Skeletal muscle cell (primary cell): ENCODE measurements around the gene ABCC5.
A peak's percentile ranks its signal among the peaks of the same experiment; 100 is the strongest.
"Not testable (repeated sequence)": the region's sequence is repeated elsewhere in the genome, so short reads cannot be mapped to it uniquely, and the experiment has no call there.

Source experiments
- DNase-seq: peaks from one replicate; pipeline ENCODE4 v3.0.0-alpha.2; 2010; ENCODE audit warnings: low read depth
- H3K4me3 ChIP-seq: 2 replicates; pipeline ENCODE4 v1.5.1; 2011; ENCODE audit warnings: low read depth, mild to moderate bottlenecking, control low read depth, low read length, moderate library complexity

Gene ABCC5

DNA sequence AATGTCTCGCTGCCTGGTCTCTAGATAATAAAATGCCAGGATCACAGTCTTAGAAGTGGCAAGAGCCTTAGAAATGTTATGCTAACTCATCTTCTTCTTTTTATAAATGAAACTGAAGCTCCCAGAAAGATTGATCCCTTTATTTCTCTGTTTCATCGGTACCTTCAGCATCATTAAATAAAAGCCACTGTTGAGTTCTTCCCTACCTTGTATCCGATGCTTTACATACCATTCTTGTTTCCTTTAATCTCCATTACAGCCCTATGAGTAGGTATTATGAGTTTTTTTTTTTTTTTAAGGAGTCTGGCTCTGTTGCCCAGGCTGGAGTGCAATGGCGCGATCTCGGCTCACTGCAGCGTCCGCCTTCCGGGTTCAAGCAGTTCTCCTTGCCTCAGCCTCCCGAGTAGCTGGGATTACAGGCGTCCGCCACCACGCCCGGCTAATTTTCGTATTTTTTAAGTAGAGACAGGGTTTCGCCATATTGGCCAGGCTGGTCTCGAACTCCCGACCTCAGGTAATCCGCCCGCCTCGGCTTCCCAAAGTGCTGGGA lies 815 bp upstream of the ABCC5 start:
- DNase-seq: no peak
- H3K4me3 ChIP-seq: peak overlapping the region; percentile 95

DNA sequence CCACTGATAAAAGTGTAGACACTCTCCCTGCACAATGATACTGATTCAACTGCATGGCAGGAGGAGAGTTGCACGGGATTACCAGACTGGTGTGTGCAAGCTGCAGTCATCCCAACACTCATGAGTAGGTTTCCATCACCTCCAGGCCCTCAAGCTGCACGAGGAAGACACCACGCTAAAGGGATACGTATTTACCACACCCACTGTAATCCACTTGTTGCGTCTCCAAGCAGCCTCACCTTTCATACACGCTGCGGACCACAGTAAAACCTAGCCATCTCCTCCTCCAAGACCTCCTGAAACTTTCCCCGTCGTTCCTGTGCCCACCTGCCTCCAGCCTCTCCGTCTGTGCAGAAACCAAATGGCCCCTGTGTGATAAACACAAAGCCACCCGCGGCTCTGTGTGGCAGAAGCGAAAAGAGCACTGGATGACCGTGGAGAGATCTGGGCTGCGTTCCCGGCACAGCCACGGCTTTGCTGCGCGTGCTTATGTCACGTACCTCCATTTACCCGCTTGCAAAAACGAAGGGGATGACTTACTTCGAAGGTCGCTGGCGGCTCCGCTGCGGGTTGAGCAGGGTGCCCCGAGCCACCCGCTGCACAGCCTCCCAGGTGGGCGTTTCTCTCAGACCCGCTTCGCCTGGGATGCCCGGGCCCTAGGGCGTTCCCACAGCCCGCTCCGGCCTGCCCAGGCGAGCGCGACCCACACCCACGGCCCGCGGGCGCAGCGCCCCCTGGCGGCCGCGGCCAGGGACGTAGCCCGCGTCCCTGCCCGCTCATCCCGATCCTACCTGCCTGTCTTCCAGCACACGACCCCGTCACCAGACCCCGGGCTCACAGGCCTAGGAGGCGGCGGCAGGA lies 643 bp downstream of the ABCC5 start:
- peak overlapping the region; percentile 95 for H3K4me3 ChIP-seq
- DNase-seq: no peak

DNA sequence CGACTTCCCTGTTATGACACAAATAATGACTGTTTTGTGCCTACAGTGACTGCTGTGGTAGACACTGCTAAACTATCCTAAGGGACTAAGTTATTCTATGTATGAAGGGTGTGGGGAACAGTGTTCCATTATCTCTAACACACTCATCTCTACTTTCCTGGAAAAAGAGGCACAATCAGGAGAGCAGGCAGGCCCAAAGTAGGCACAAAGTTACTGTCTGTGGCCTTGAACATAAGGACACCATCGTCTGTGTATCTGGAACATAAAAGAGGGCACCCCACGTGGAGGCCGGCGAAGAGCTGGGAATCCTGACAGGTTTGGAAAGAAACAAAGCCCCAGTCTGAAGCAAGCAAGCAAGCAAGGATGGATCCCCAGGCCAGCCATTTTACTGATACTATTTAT lies 1.5 kb downstream of the ABCC5 start:
- no peak for DNase-seq
- H3K4me3 ChIP-seq: no peak overlapping the region

DNA sequence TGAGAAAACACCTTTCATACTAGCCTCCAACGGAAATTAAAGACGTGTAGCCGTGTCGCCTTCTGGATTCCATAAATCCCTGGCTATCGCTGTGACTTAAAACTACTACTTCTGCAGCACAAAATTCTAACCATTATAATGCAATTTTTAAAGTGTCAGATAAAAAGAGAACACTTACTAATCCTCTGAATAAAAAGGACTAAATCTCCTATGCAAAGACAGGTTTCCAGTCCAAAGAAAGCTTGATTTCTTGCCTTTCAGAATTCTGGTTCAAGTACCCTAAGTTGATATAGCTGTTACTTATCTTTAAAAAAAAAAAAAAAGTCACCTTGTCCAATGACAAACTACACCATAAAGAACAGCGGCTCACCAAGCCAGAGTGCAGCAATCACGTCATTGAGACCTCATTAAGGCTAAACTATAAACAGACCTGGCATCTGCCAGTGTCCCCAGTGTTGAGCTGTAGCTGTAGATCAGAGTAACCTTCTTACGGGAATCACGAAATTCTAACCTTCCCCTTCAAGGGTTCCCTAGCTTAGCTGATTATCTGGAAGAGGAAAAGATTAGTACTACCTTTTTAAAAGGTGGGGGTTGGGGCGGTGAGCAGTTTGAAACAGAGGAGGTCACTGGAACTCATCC lies 2.2 kb downstream of the ABCC5 start:
- DNase-seq: no peak
- no peak overlapping the region for H3K4me3 ChIP-seq

DNA sequence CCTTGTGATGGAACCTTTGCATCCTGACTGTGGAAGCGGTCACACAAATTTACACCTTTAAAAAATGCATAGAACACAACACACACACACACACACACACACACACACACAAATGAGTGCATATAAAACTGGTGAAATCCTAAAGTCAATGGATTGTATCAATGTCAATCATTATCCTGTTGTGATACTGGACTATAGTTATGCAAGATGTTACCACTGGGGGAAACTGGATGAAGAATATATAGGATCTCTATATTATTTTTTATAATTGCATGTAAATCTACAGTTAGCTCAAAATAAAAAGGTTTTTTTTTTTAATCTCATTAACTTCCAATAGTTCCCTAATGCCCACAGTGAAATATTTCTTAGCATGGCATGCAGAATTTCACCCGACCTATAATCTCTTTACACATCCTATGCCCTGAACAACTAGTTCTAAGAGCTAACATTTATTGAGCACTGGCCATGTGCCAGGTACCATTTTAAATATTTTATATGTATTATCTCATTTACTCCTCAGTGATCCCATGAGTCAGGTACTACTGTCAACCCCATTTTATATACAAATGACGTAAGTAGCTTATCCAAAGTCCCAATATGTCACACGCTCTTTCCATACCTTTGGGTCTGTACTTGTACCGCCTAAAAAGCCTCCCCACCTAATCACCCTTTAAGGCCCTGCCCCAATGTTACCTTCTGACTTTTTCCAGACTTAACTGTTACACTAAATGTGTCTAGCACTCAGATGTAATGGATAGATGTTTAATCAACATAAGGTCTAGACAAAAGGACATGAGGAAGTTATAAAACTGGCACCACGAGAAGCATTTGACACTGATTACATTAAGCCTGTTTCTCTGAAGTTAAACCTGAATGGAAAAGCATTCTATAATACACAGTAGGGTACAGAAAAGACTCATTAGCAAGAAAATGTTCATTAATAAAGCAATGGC lies 5.5 kb downstream of the ABCC5 start:
- DNase-seq: no peak
- H3K4me3 ChIP-seq: no peak overlapping the region

DNA sequence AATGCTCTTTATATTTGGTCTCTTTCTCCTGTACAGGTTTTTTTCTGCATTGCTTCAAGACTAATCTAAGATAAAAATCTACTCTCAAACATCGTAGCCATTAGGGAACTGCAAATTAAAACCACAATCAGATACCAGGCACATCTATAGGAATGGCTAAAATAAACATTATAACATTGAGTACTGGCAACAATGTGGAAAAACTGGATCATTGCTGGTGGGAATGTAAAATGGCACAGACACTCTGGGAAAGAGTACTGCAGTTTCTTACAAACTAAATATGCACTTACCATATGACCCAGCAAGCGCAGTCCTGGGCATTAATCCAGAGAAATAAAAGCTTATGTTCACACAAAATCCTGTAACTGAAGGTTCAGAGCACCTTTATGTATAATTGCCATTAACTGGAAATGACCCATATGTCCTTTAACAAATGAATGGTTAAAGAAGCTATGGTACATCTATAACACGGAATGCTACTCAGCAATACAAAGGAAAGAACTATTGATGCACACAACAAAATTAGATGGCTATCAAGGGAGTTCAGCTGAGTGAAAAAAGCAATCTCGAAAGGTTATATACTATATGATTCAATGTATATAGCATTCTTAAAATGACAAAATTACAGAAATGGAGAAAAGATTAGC lies 6.3 kb downstream of the ABCC5 start:
- H3K4me3 ChIP-seq: no peak overlapping the region
- no peak for DNase-seq

DNA sequence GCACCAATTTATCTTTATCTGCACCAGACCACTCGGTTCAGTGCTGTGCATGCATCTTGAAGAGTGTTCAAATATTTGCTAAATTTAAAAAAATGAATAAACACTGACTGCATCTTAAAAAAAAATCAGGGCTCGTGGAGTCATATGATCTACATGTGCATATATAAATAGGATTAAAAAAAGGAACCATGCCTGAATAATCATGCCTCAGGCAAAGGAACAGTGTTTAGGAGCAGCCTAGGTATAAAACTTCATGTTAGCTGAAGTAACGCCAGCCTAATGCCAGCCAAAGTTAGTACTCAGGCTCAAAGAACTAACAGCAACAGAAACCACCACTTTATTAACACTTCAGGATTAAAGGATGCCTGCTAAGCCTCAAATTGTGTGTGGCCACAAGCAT lies 9.5 kb downstream of the ABCC5 start:
- no peak overlapping the region for H3K4me3 ChIP-seq
- DNase-seq: no peak

DNA sequence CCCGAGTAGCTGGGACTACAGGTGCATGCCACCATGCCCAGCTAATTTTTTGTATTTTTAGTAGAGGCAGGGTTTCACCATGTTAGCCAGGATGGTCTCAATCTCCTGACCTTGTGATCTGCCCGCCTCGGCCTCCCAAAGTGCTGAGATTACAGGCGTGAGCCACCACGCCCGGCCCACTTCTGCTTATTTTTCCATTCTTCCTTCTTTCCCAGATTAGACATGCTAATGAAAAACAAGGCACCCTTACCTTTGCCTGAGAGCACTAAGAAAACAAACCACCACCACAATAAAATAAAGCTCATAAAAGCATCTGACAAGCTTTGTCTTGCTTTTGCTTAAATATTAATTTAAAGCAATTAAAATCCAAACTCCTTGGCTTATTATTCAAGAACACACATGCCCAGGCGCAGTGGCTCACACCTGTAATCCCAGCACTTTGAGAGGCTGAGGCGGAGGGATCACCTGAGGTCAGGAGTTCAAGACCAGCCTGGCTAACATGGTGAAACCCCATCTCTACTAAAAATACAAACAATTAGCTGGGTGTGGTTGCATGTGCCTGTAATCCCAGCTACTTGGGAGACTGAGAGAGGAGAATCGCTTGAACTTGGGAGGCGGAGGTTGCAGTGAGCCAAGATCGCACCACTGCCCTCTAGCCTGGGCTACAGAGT lies 10.4 kb downstream of the ABCC5 start:
- not testable (repeated sequence) for DNase-seq, H3K4me3 ChIP-seq

DNA sequence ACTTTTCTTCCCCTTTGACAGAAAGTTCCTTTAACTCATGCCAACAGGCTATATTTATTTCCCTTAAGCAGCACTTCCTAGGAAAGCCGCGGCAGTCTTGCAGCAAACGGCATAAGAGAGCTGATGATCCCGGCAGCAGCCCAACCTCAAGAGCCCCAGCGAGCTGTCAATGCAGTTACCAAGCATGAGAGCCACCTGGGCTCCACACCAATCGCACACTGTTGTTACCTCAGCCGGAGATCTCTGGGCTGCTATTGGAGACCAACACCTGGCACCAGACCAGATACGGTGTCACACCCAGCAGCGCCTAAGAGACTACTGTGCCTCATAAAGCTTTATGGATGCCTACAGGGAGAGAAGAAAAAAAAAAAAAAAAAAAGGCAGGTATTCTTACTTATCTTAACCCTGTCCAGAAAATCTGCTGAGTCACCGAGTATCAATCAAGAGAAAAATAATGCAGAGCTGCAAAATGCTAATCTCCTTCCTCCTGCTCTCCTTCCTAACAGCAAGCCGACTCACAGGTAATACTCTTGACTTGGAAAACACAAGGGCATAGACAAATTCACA lies 11.7 kb downstream of the ABCC5 start:
- H3K4me3 ChIP-seq: no peak overlapping the region
- no peak for DNase-seq

DNA sequence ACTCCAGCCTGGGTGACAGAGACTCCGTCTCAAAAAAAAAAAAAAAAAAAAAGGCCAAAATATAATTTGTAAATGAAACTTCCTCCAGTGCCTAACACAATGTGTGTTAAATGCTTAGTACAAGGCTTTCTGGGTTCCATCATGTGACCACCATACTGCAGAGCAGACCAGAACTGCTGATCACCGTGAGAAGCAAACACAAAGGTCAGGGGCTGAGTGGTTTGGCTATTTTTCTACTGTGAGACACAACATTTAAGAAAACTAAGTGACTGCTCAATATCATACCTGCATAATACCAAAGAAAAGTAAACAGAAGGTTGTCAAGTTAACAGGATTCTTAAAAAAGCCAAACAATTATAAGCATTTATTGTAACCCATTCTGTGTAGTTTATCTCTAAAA lies 13.2 kb downstream of the ABCC5 start:
- H3K4me3 ChIP-seq: no peak overlapping the region
- DNase-seq: no peak

DNA sequence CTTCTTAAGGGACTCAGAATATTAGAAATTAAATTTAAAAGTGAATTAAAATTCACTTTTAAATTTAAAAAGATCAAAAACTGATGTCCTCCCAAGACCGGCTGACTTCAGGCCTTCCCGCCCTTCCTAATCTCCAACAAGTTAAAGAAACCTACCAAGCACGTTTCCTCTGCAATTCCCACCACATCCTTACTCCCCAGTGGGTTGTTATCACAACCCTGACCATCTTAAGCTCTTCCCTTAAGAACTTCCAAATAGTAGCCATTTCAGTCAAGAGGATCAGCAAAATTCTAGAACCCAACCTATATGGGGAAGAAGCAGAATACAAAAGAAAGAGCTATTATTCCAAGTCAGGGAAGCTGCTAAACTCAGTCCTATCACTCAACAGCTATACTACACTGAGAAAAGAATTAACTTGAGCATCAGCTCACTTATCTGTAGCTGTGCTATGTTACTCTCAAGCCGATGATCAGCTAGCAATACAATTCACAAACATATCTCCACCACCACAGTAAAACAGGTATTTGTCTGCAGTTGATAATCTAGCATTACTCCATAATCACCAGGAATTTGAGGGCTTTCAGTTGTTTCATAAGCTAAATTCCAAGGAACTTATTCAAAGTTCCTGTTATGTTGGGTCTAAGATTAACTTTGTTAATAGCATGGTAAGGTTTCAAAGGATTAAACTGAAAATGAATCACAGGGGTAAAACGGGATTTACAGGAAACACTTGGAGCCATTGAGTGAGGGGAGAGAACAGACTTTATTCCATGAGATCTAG lies 14.3 kb downstream of the ABCC5 start:
- no peak overlapping the region for H3K4me3 ChIP-seq
- DNase-seq: no peak

DNA sequence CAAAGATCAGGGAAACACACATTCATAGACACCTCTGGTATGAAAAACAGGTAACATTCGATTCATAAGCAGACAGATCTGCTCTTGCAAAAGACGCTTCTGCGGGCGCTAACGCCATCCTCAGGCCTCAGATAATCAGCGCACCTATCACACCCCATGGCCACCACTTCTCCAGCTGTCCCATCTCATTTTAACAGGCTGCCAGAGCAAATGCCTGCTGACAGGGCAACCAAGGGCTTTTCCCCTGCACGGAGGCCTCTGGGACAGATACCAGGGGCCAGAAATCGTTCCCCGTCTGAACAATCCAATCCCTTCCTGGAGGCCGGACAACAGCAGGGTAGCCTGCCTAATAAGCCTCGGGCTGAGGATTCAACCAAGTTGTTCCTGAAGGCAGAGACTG lies 15.2 kb downstream of the ABCC5 start:
- H3K4me3 ChIP-seq: no peak overlapping the region
- no peak for DNase-seq

DNA sequence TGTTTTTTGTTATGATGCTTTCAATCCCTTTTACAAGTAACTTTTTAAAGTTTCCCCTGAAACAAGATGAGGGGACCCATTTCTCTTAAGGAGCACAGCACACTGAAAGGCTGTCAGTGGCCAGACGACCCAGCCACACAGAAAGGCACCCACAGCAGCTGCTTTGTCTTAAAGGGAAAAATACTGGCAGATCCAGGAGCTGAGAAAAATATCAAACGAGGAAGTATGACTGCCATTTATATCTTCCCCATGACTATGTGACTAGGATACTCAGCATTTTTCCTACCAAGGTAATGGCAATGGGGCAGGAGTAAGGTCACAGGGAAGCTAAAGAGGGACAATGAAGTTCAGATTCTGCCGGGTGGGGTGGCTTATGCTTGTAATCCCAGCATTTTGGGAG lies 15.9 kb downstream of the ABCC5 start:
- H3K4me3 ChIP-seq: no peak overlapping the region
- no peak for DNase-seq

DNA sequence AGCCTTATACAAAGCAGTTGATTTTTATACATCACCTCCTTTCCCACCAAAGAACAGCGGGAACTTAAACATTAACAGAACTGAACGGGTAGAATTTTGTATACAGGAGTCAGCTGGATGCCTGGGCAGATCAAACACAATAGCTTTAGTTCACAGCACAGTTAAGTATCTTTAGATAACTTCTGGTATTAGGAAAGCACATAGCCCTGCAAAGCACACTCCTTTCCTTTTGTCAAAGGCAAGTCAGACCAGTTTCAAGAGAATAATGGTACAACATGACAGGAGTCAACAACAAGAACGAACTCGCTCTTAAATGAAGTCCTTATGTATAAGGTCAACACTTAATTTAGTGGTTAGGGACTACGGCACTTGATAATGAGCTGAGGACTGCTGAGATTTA lies 26.3 kb downstream of the ABCC5 start:
- H3K4me3 ChIP-seq: no peak overlapping the region
- no peak for DNase-seq

DNA sequence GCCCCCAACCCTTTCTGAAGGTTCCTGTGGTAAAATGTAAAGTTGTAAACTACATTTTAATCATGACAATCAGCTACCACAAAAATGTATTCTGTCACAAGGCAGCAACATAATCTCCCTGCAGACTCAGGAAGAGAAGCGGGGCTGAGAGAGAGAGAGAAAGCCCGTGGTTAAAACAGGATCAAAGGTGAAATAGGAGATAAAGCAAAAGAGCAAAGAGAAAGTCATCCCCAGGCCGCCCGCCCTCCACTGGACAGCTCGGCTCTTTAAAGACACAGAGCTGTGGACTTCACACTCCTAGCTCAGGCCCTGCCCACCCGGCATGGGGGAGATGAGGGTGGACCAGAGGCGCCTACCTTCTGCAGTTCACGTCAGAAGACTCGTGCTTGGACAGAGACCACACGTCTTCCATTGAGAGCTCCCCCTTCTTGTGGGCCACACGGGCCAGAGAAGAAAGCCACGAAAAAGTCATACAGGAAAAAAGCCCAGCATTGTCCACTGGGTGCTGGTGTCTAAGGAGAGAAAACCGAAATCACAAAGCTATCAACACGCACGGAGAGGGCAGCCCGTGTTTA lies 29.4 kb downstream of the ABCC5 start:
- DNase-seq: no peak
- H3K4me3 ChIP-seq: no peak overlapping the region

DNA sequence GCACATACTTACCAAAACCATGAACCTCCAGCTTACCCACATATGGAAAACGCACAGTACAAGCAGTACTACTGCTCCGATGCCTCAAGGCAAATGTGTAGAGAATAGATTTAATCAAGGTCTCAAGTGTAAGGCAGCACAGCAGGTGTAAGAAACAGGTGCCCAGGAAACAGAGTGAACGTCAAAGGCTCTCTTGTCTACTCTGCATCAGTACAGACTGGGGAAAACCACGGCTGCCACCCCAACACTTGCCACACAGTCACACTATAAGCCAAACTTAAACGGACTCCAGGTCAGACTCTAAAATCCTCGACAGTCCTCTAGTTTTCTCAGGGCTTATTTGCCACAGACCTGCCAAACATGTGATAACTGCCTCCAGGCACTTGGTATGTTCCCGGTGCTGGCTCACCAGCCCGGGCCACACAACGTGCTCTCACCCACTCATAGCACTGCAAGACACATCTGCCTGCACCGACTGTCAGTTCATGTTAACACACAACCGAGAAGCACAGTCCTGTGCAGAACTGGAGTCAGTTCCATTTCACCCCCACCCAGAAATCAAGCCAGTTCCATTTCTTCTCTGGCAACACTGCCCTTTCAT lies 30.6 kb downstream of the ABCC5 start:
- H3K4me3 ChIP-seq: no peak overlapping the region
- DNase-seq: no peak
